Cardiac fibroblast (primary cell): Measurements from ENCODE around the gene RFX7.

Source experiments
- DNase-seq, 2 donors: peaks; one replicate each; pipeline versions ENCODE4 v3.0.0 to v3.0.0-alpha.2; 2010; ENCODE audit warnings: low read depth in 2 of 2
- H3K4me3 ChIP-seq, 2 donors: replicated peaks in 1 of 2; 1 replicate in 1 of 2; 2 replicates in 1 of 2; pipeline ENCODE4 v1.5.1; 2011; ENCODE audit warnings: low read depth in 2 of 2, low read length in 2 of 2, mild to moderate bottlenecking in 2 of 2, moderate library complexity in 1 of 2
- CTCF ChIP-seq: IDR thresholded peaks from one replicate; pipeline ENCODE4 v1.5.1; 2011; ENCODE audit warnings: low read depth, mild to moderate bottlenecking, low read length, inconsistent platforms

RFX7 gene

GRCh38 chr15:56042498-56042897, 201.2 kb downstream of the RFX7 start:
- no peak for DNase-seq
- no peak for TF ChIP-seq CTCF
- H3K4me3 ChIP-seq = no peak overlapping the region

GRCh38 chr15:56042031-56042430, 201.6 kb downstream of the RFX7 start:
- no peak for DNase-seq
- no peak overlapping the region for H3K4me3 ChIP-seq
- no peak for TF ChIP-seq CTCF

- TF ChIP-seq CTCF = no peak
- H3K4me3 ChIP-seq = no peak overlapping the region
- peak; percentile 91 to 99 for DNase-seq
Measured at GRCh38 chr15:56040081-56041035, 203.3 kb downstream of the RFX7 start.

- no peak for DNase-seq
- no peak for TF ChIP-seq CTCF
- no peak overlapping the region for H3K4me3 ChIP-seq
Measured at GRCh38 chr15:56038707-56039106, 205.0 kb downstream of the RFX7 start.

GRCh38 chr15:56038015-56038414, 205.7 kb downstream of the RFX7 start:
- H3K4me3 ChIP-seq = no peak overlapping the region
- DNase-seq = peak; percentile 61 to 85
- no peak for TF ChIP-seq CTCF
